Measurements from ENCODE around the gene RFNG.

RFNG gene

GRCh38 chr17:82089723-82090548 lies 38.3 kb upstream of the RFNG start:
- peaks cover under 1% of the 10 kb centered on the region; the same call in 1 of the 2 replicates for H3K79me2 ChIP-seq (ENCODE audit: insufficient read depth, low read length)
- TF ChIP-seq EZH2phosphoT487 (conservative IDR thresholded peaks at IDR 0.05; ENCODE audit: low read length) (no peak), CTCF (IDR thresholded peaks at IDR 0.05; ENCODE audit: insufficient read depth, low read length, poor library complexity, severe bottlenecking) (no peak)
- no peaks in the 10 kb centered on the region for H3K27me3 ChIP-seq (ENCODE audit: low read length)
- no peak overlapping the region for H3K4me2 ChIP-seq (ENCODE audit: low read depth, low read length, poor library complexity, severe bottlenecking)
- H3K9me3 ChIP-seq (ENCODE audit: insufficient read depth, low read length), result no peaks in the 10 kb centered on the region
- no peaks in the 10 kb centered on the region for H4K20me1 ChIP-seq (ENCODE audit: low read depth, low read length)
- no peak overlapping the region for H2AFZ ChIP-seq (ENCODE audit: low read depth, low read length, severe bottlenecking)
- H3K27ac ChIP-seq (ENCODE audit: low read depth, low read length), result no peak overlapping the region
- H3K9ac ChIP-seq (ENCODE audit: low read length), result no peak overlapping the region
- no peaks in the 10 kb centered on the region for H3K36me3 ChIP-seq (ENCODE audit: low read length)
- no peaks in the 10 kb centered on the region for H3F3A ChIP-seq (ENCODE audit: insufficient read depth)
- H3K4me3 ChIP-seq (ENCODE audit: insufficient read depth, low read length, poor library complexity, severe bottlenecking), result no peak overlapping the region
- no peaks in the 10 kb centered on the region for H3K9me2 ChIP-seq (replicated peaks; ENCODE audit: insufficient read depth, low read length)

GRCh38 chr17:82088838-82089722 lies 37.5 kb upstream of the RFNG start:
- Histone ChIP-seq H2AFZ (ENCODE audit: low read depth, low read length, severe bottlenecking) (no peak overlapping the region), H3K9ac (ENCODE audit: low read length) (no peak overlapping the region), H3K27me3 (ENCODE audit: low read length) (no peaks in the 10 kb centered on the region), H3K4me3 (ENCODE audit: insufficient read depth, low read length, poor library complexity, severe bottlenecking) (no peak overlapping the region), H3K4me2 (ENCODE audit: low read depth, low read length, poor library complexity, severe bottlenecking) (no peak overlapping the region), H3K36me3 (ENCODE audit: low read length) (no peaks in the 10 kb centered on the region), H3K9me3 (ENCODE audit: insufficient read depth, low read length) (no peaks in the 10 kb centered on the region), H4K20me1 (ENCODE audit: low read depth, low read length) (no peaks in the 10 kb centered on the region), H3K9me2 (replicated peaks; ENCODE audit: insufficient read depth, low read length) (no peaks in the 10 kb centered on the region), H3F3A (ENCODE audit: insufficient read depth) (no peaks in the 10 kb centered on the region), H3K79me2 (ENCODE audit: insufficient read depth, low read length) (no peaks in the 10 kb centered on the region), H3K27ac (ENCODE audit: low read depth, low read length) (no peak overlapping the region)
- no peak for TF ChIP-seq EZH2phosphoT487 (conservative IDR thresholded peaks at IDR 0.05; ENCODE audit: low read length)
- no peak for TF ChIP-seq CTCF (IDR thresholded peaks at IDR 0.05; ENCODE audit: insufficient read depth, low read length, poor library complexity, severe bottlenecking)

GRCh38 chr17:82087961-82088837 lies 36.6 kb upstream of the RFNG start:
- Histone ChIP-seq H4K20me1 (ENCODE audit: low read depth, low read length) (no peaks in the 10 kb centered on the region), H3K36me3 (ENCODE audit: low read length) (no peaks in the 10 kb centered on the region)

More at GRCh38 chr17:82087961-82088837, 36.6 kb upstream of the RFNG start:
- Histone ChIP-seq H3K4me3 (ENCODE audit: insufficient read depth, low read length, poor library complexity, severe bottlenecking) (no peak overlapping the region), H3K27me3 (ENCODE audit: low read length) (no peaks in the 10 kb centered on the region), H2AFZ (ENCODE audit: low read depth, low read length, severe bottlenecking) (no peak overlapping the region), H3K4me2 (ENCODE audit: low read depth, low read length, poor library complexity, severe bottlenecking) (no peak overlapping the region), H3K9me3 (ENCODE audit: insufficient read depth, low read length) (no peaks in the 10 kb centered on the region), H3K79me2 (ENCODE audit: insufficient read depth, low read length) (no peaks in the 10 kb centered on the region), H3F3A (ENCODE audit: insufficient read depth) (no peaks in the 10 kb centered on the region), H3K9ac (ENCODE audit: low read length) (no peak overlapping the region), H3K9me2 (replicated peaks; ENCODE audit: insufficient read depth, low read length) (no peaks in the 10 kb centered on the region), H3K27ac (ENCODE audit: low read depth, low read length) (no peak overlapping the region)
- TF ChIP-seq CTCF (IDR thresholded peaks at IDR 0.05; ENCODE audit: insufficient read depth, low read length, poor library complexity, severe bottlenecking), result no peak
- no peak for TF ChIP-seq EZH2phosphoT487 (conservative IDR thresholded peaks at IDR 0.05; ENCODE audit: low read length)

Measured in SU-DHL-6 (cell line).